ENCODE results near the gene XG. TPM values are rescaled to one million over a fixed set of nuclear protein-coding genes. Genes with fewer than 3 reads are reported as not detected.
"Not testable (repeated sequence)": the region's sequence is repeated elsewhere in the genome, so short reads cannot be mapped to it uniquely, and the experiment has no call there.

XG gene
- polyA plus RNA-seq, 6 donors from 2014 or later, result 0.58 to 2.8 (median 0.66) TPM; not detected in 2

DNA sequence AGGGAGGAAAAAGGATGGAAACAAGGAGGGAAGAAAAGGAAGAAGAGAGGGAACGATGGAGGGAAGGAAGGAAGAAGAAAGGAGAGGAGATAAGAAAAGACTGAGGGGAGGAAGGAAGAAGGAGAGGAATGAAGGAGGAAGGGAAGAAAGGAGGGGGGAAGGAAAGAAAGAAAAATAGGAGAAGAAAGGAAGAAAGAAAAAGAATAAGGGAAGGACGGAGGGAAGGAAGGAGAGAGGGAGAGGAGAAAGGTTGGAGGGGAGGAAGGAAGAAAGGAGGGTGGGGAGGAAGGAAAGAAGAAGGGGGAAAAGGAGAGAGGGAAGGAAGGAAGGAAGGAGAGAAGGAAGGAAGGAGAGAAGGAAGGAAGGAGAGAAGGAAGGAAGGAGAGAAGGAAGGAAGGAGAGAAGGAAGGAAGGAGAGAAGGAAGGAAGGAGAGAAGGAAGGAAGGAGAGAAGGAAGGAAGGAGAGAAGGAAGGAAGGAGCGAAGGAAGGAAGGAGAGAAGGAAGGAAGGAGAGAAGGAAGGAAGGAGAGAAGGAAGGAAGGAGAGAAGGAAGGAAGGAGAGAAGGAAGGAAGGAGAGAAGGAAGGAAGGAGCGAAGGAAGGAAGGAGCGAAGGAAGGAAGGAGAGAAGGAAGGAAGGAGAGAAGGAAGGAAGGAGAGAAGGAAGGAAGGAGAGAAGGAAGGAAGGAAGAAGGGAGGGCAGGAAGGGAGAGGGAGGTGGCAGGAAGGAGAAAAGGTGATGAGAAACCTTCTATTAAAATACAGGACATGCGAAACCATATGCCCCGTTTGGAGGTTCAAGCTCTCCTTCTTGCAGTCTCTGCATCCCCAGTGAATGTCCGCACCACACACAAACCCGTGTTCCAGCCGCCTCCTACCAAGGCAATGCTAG, 21.6 kb downstream of the XG start:
- not testable (repeated sequence) for H3K4me3 Mint-ChIP-seq; H3K4me1 Mint-ChIP-seq; DNase-seq; ATAC-seq (ENCODE audit: low read depth in 2 of 2)
- Mint-ChIP-seq H3K36me3 (peaks cover 0 to 19% of the 10 kb centered on the region in 2 donors), H3K27ac (peak overlapping the region in 1 of 6 donors; percentile 78), H3K27me3 (peaks cover 9 to 59% (median 44%) of the 10 kb centered on the region in 3 donors), H3K9me3 (peaks cover 0 to 26% (median 16%) of the 10 kb centered on the region in 7 donors)

DNA sequence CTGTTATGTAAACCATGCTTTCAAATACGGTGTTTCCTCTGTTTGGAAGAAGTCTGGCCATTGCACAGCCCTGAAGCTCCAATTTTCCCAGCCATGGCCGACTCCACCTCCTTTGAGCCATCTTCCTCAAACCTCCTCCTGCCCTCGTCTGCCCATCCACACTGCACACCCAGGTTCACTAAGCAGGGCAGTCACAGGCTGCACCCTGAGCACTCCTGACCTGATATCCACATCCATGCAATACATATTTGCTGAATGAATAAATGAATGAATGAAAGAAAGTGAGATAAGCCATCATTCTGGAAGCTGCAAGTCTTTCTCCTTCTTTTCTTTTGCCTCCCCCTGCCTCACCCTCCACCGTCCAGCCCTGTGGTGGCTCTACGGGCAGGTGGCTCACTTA, 22.2 kb downstream of the XG start:
- H3K4me3 Mint-ChIP-seq, result no peak overlapping the region
- peak overlapping the region in 2 of 6 donors; percentile 70 to 74 for H3K27ac Mint-ChIP-seq
- H3K4me1 Mint-ChIP-seq, result peaks cover 0 to 4% (median 0%) of the 10 kb centered on the region in 3 donors
- H3K27me3 Mint-ChIP-seq, result peaks cover 9 to 55% (median 40%) of the 10 kb centered on the region in 3 donors
- ATAC-seq (ENCODE audit: low read depth in 2 of 2), result no peak
- peaks cover 0 to 26% (median 16%) of the 10 kb centered on the region in 7 donors for H3K9me3 Mint-ChIP-seq
- no peak for DNase-seq
- H3K36me3 Mint-ChIP-seq, result peaks cover 0 to 19% of the 10 kb centered on the region in 2 donors

DNA sequence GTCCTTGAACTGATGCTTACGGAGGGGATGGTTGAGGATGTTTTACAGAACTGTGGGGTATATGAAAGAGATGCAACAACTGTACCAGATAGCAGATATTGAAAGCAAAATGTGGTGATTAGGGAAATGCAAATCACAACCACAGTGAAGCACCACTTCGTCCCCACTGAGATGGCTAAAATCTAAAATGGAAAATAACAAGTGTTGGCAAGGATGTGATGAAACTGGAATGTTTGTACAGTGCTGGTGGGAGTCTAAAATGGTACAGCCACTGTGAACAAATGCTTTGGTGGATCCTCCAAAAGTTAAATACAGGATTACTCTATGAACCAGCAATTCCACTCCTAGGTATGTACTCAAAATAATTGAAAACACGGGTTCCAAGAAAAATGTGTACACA, 22.9 kb downstream of the XG start:
- Mint-ChIP-seq H3K27me3 (peaks cover 5 to 48% (median 35%) of the 10 kb centered on the region in 3 donors), H3K4me1 (peaks cover 0 to 4% (median 0%) of the 10 kb centered on the region in 3 donors), H3K4me3 (no peak overlapping the region), H3K36me3 (peaks cover 0 to 19% of the 10 kb centered on the region in 2 donors), H3K9me3 (peaks cover 0 to 19% (median 16%) of the 10 kb centered on the region in 7 donors), H3K27ac (no peak overlapping the region)
- DNase-seq (no peak), ATAC-seq (ENCODE audit: low read depth in 2 of 2) (no peak)

DNA sequence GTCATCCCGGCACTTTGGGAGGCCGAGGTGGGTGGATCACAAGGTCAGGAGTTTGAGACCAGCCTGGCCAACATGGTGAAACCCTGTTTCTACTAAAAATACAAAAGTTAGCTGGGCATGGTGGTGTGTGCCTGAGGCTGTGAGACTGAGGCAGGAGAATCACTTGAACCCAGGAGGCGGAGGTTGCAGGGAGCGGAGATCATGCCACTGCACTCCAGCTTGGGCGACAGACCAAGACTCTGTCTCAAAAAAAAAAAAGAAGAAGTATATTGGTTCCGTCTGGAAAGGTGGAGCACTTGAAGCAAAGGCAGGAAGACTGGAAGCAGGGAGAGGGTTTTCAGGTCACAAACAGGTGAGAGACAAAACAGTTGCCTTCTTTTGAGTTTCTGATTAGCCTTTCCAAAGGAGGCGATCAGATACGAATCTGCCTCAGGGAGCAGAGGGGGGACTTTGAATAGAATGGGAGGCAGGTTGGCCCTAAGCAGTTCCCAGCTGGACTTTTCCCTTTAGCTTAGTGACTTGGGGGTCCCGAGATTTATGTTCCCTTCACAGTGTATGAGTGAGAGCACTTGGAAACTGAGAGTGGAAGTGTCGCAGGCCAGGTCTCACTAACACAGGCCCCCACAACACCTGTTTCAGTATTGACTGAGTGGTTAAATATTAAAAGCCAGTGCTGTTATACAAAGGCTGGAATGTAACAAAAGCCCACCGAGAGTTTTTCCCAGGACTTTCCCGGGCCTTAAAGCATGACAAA, 28.8 kb downstream of the XG start:
- not testable (repeated sequence) for H3K27ac Mint-ChIP-seq; H3K4me3 Mint-ChIP-seq; ATAC-seq (ENCODE audit: low read depth in 2 of 2); H3K36me3 Mint-ChIP-seq; H3K9me3 Mint-ChIP-seq; DNase-seq; H3K4me1 Mint-ChIP-seq
- H3K27me3 Mint-ChIP-seq, result peaks cover 5 to 34% (median 20%) of the 10 kb centered on the region in 3 donors

DNA sequence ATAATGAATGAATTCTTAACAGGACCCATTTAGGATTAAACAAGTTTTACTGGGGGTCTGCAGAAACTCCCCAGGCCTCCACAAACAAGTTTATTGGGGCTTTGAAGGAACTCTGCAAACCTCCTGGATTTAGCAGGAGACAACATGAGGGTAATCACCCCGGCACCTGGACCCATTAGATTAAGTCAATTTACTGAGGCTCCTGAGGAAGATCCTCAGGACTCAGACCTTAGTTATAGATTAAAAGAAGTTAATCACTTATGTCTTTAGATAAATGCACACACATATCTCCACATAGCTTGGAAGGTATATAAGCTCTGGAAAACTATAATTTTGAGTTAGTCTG, 29.4 kb downstream of the XG start:
- H3K4me1 Mint-ChIP-seq, result no peaks in the 10 kb centered on the region
- no peak for DNase-seq
- no peaks in the 10 kb centered on the region for H3K36me3 Mint-ChIP-seq
- no peak overlapping the region for H3K4me3 Mint-ChIP-seq
- no peaks in the 10 kb centered on the region for H3K9me3 Mint-ChIP-seq
- H3K27me3 Mint-ChIP-seq, result peaks cover 5 to 38% (median 20%) of the 10 kb centered on the region in 3 donors
- no peak for ATAC-seq (ENCODE audit: low read depth in 2 of 2)
- H3K27ac Mint-ChIP-seq, result no peak overlapping the region

DNA sequence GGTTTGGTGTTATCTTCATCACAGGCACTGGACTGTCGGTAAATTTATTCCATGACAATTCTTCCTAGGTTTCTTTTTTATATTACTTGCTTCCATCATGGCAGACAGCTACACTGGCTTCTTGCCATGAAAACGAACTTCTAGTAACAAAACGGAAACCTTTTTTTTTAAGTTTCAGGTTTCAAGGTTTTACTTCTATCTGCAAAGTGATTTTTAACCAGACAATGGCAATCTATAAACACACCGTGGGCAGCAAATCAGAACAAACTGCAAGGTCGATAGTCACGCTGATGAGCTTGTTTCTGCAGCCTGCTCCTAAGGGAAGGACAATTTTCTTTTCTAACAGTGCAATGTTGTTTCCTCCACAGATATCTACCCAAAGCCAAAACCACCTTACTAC, 29.9 kb downstream of the XG start:
- no peak overlapping the region for H3K4me3 Mint-ChIP-seq
- no peaks in the 10 kb centered on the region for H3K4me1 Mint-ChIP-seq
- H3K27me3 Mint-ChIP-seq, result peaks cover 5 to 43% (median 20%) of the 10 kb centered on the region in 3 donors
- ATAC-seq (ENCODE audit: low read depth in 2 of 2), result no peak
- no peak overlapping the region for H3K27ac Mint-ChIP-seq
- H3K36me3 Mint-ChIP-seq, result no peaks in the 10 kb centered on the region
- DNase-seq, result no peak
- H3K9me3 Mint-ChIP-seq, result no peaks in the 10 kb centered on the region

DNA sequence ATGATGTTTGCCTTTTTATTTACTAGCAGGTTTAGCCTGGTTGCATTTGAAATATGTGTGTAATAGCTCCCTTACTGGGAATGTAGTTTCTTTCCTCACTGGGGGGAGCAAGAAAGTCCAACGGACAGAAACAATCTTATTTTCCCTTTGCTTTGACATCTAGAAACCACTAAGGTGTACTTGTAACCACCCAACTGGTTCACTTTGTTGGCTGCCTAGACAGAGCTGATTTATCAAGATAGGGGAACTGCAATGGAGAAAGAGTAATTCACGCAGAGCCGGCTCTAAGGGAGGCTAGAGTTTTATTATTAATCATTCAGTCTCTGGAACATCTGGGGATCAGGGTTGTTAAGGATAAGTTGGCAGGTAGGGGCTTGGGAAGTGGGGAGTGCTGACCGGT, 30.3 kb downstream of the XG start:
- peaks cover 5 to 43% (median 16%) of the 10 kb centered on the region in 3 donors for H3K27me3 Mint-ChIP-seq
- no peak overlapping the region for H3K27ac Mint-ChIP-seq

DNA sequence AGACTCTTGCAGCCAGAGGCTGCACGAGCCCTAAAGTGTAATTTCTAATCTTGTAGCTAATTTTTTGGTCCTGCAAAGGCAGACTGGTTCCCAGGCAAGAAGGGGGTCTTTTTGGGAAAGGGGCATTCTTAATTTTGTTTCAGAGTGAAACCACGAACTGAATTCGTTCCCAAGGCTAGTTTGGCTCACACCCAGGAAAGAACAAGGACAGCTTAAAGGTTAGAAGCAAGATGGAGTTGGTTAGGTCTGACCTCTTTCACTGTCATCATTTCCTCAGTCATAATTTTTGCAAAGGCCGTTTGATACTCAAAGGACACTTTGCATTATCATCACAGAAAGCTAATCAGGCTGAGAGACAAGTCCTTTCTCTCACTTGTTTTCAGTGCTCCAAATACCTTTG, 30.9 kb downstream of the XG start:
- H3K27ac Mint-ChIP-seq, result no peak overlapping the region
- no peaks in the 10 kb centered on the region for H3K36me3 Mint-ChIP-seq
- H3K9me3 Mint-ChIP-seq, result no peaks in the 10 kb centered on the region
- peaks cover 5 to 43% (median 13%) of the 10 kb centered on the region in 3 donors for H3K27me3 Mint-ChIP-seq
- no peak for ATAC-seq (ENCODE audit: low read depth in 2 of 2)
- H3K4me1 Mint-ChIP-seq, result no peaks in the 10 kb centered on the region
- H3K4me3 Mint-ChIP-seq, result no peak overlapping the region
- DNase-seq, result no peak

More for the DNA sequence above, 30.3 kb downstream of the XG start:
- no peak overlapping the region for H3K4me3 Mint-ChIP-seq
- DNase-seq (no peak), ATAC-seq (ENCODE audit: low read depth in 2 of 2) (no peak)
- no peaks in the 10 kb centered on the region for H3K9me3 Mint-ChIP-seq
- no peaks in the 10 kb centered on the region for H3K36me3 Mint-ChIP-seq
- no peaks in the 10 kb centered on the region for H3K4me1 Mint-ChIP-seq

DNA sequence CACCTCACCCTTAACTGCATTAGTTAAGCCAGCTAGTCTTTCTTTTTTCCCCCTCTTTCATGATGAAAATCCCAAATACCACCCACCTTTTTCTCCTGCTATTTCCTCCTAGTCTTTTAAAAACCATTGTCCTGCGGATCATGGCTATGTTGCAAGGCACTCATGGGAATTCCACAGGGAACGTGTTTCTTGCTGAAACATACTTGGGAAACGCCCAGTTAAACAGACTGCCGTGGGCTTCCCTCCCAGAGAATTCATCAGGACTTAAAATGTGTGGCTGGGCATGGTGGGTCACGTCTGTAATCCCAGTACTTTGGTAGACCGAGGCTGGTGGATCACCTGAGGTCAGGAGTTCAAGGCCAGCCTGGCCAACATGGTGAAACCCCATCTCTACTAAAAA, 32.2 kb downstream of the XG start:
- Mint-ChIP-seq H3K27me3 (peaks cover 8 to 46% (median 11%) of the 10 kb centered on the region in 3 donors), H3K4me1 (no peaks in the 10 kb centered on the region), H3K36me3 (no peaks in the 10 kb centered on the region), H3K4me3 (no peak overlapping the region), H3K9me3 (no peaks in the 10 kb centered on the region), H3K27ac (peak overlapping the region in 1 of 6 donors; percentile 59)
- no peak for DNase-seq
- ATAC-seq (ENCODE audit: low read depth in 2 of 2), result no peak

DNA sequence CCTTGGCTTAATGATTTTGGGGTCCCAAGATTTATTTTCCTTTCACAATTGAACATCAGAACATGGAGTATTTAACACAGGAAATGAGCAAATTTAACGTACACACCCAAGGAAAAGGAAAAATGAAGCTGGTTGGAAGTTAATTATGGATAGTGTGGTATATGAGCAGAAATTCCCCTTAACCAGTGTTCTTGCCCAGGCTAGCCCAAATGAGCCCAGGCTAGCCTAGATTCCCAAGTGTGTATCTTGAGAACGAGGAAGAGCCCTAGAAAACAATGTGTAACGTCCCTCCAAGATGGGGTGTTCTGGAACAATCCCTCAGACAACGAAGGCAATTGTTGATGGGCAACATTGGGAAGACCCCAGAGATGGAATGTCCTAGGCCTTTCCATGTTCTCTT, 33.7 kb downstream of the XG start:
- H3K36me3 Mint-ChIP-seq, result no peaks in the 10 kb centered on the region
- H3K9me3 Mint-ChIP-seq, result no peaks in the 10 kb centered on the region
- peaks cover 4 to 46% (median 11%) of the 10 kb centered on the region in 3 donors for H3K27me3 Mint-ChIP-seq
- no peak overlapping the region for H3K27ac Mint-ChIP-seq
- H3K4me3 Mint-ChIP-seq, result no peak overlapping the region
- DNase-seq (no peak), ATAC-seq (ENCODE audit: low read depth in 2 of 2) (no peak)
- no peaks in the 10 kb centered on the region for H3K4me1 Mint-ChIP-seq

DNA sequence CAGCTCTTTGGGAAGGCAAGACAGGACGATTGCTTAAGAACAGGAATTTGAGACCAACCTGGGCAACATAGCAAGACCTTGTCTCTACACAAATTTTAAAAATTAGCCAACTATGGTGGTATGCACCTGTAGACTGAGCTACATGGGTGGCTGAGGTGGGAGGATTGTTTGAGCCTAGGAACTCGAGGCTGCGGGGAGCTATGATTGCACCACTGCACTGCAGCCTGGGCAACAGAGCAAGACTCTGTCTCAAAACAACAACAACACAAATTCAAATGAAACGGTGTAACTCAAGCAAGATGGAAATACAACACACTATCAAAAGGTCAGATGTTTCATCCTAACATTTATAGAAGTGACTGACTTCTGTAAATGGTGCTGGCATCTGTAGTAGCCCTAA, 37.1 kb downstream of the XG start:
- peaks cover 4 to 48% (median 6%) of the 10 kb centered on the region in 3 donors for H3K27me3 Mint-ChIP-seq
- H3K36me3 Mint-ChIP-seq, result no peaks in the 10 kb centered on the region
- ATAC-seq (ENCODE audit: low read depth in 2 of 2) (no peak), DNase-seq (no peak)
- H3K27ac Mint-ChIP-seq, result no peak overlapping the region
- no peak overlapping the region for H3K4me3 Mint-ChIP-seq
- no peaks in the 10 kb centered on the region for H3K9me3 Mint-ChIP-seq
- no peaks in the 10 kb centered on the region for H3K4me1 Mint-ChIP-seq

DNA sequence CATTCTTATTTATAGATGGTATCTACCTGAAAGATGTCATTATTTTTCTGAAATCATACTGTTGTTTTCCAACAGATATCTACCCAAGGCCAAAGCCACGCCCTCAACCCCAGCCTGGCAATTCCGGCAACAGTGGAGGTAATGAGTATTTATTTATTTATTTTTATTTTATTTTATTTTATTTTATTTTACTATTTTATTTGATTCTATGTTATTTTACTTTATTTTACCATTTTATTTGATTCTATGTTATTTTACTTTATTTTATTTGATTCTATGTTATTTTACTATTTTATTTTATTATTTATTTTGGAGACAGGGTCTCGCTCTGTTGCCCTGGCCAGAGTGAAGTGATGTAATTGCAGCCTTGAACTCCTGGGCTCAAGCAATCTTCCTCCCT, 37.7 kb downstream of the XG start:
- Mint-ChIP-seq H3K4me1 (no peaks in the 10 kb centered on the region), H3K4me3 (no peak overlapping the region), H3K27me3 (peaks cover 4 to 49% (median 6%) of the 10 kb centered on the region in 3 donors), H3K9me3 (no peaks in the 10 kb centered on the region), H3K27ac (no peak overlapping the region), H3K36me3 (no peaks in the 10 kb centered on the region)
- ATAC-seq (ENCODE audit: low read depth in 2 of 2) (no peak), DNase-seq (no peak)

DNA sequence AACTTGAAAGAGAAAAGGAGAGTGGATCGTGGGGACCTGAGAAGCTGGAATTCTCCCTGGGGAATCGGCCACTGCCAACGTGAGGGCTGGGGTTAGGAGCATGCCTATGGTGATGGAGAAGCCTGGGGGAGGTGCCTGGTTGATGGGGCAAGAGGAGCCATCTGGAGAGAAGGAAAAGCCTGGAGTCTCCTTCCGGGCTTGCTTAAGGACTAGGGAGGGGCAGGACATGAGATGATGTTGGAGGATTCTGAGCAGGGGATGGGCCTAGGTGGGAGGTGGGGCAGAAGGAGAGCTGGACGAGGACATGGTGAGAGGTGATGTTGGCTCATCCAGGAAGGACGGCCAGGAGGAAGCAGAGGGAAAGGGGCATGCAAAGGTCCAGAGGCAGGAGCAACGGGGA, 41.9 kb downstream of the XG start:
- Mint-ChIP-seq H3K9me3 (no peaks in the 10 kb centered on the region), H3K36me3 (no peaks in the 10 kb centered on the region), H3K27me3 (peaks cover 0 to 17% (median 0%) of the 10 kb centered on the region in 3 donors), H3K27ac (no peak overlapping the region), H3K4me1 (peaks cover 0 to 11% (median 0%) of the 10 kb centered on the region in 3 donors), H3K4me3 (peak overlapping the region in 1 of 8 donors; percentile 3)
- ATAC-seq (ENCODE audit: low read depth in 2 of 2) (no peak), DNase-seq (no peak)

DNA sequence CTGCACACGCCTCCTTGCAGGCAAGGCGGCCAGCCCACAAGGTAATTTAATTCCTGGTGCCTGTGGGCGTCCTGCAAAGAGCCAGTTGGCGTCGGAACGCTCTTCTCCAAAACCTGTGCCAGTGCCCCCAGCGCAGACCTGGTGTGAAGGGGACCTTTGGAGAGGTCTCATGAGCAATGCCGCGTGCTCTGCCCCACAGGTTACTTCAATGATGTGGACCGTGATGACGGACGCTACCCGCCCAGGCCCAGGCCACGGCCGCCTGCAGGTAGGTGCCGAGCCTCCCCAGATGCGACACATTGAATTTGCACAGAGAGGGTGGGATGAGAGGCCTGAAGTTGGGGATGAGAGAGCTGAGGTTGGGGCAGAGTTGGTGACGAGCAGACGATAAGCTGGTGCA, 42.5 kb downstream of the XG start:
- no peak for ATAC-seq (ENCODE audit: low read depth in 2 of 2)
- no peaks in the 10 kb centered on the region for H3K9me3 Mint-ChIP-seq
- no peaks in the 10 kb centered on the region for H3K36me3 Mint-ChIP-seq
- no peak overlapping the region for H3K27ac Mint-ChIP-seq
- H3K4me3 Mint-ChIP-seq, result no peak overlapping the region
- H3K27me3 Mint-ChIP-seq, result peaks cover 0 to 22% (median 0%) of the 10 kb centered on the region in 3 donors
- peaks cover 0 to 11% (median 0%) of the 10 kb centered on the region in 3 donors for H3K4me1 Mint-ChIP-seq
- DNase-seq, result no peak
